PC-9 (cell line): ENCODE measurements around the gene TNK1. TPM values are rescaled to one million over a fixed set of nuclear protein-coding genes. Genes with fewer than 3 reads are reported as not detected.
"Not testable (repeated sequence)": the region's sequence is repeated elsewhere in the genome, so short reads cannot be mapped to it uniquely, and the experiment has no call there.

Source experiments
- BruUV-seq: library from RNA; stranded (reverse); fragments of 400-500 nt; replicated peaks from 2 replicates; lab custom pipeline; 2021; lab: Mats Ljungman, UMichigan
- CTCF ChIA-PET: fragments of 300-600 bp; sonication (Branson Sonifier 250); formaldehyde crosslinking; loops from one replicate; lab custom pipeline; 2022; ENCODE audit warnings: antibody characterized with exemption; lab: Charles Lee
- POLR2A ChIA-PET: fragments of 300-600 bp; sonication (Branson Sonifier 250); formaldehyde crosslinking; loops from one replicate; lab custom pipeline; 2022; ENCODE audit warnings: antibody characterized with exemption; ENCODE audit not compliant: unreplicated experiment; lab: Charles Lee
- DNase-seq, 2 experiments: peaks; one replicate each; pipeline versions ENCODE4 v3.0.0 to v3.0.0-alpha.2; 2015 to 2022; ENCODE audit warnings: mixed read lengths in 1 of 2
- H2AFZ ChIP-seq: fragments of 200-600 bp; sonication (generic); 2 replicates; pipeline ENCODE4 v1.8.1; 2017; ENCODE audit warnings: antibody characterized with exemption
- H3F3A ChIP-seq: fragments of 200-600 bp; sonication (generic); 2 replicates; pipeline ENCODE4 v1.8.1; 2017; ENCODE audit warnings: antibody characterized with exemption, mild to moderate bottlenecking, low read depth; ENCODE audit not compliant: insufficient read depth
- H3K27ac ChIP-seq: fragments of 200-600 bp; sonication (generic); 2 replicates; pipeline ENCODE4 v1.6.1; 2016; ENCODE audit warnings: mixed run types
- H3K27me3 ChIP-seq: fragments of 200-600 bp; sonication (generic); 2 replicates; pipeline ENCODE4 v1.6.1; 2016; ENCODE audit warnings: low read depth, mixed run types; ENCODE audit not compliant: insufficient read depth
- H3K36me3 ChIP-seq: fragments of 200-600 bp; sonication (generic); 2 replicates; pipeline ENCODE4 v1.6.1; 2016; ENCODE audit warnings: low read depth, mixed run types
- H3K4me1 ChIP-seq: fragments of 200-600 bp; sonication (generic); replicated peaks from 2 replicates; pipeline ENCODE4 v1.6.1; 2016; ENCODE audit warnings: mixed run types; ENCODE audit not compliant: insufficient read depth
- H3K4me2 ChIP-seq: fragments of 200-600 bp; sonication (generic); 2 replicates; pipeline ENCODE4 v1.6.1; 2017; ENCODE audit warnings: mixed run types
- H3K4me3 ChIP-seq: fragments of 200-600 bp; sonication (generic); 2 replicates; pipeline ENCODE4 v1.6.1; 2016; ENCODE audit warnings: mixed run types
- H3K79me2 ChIP-seq: fragments of 200-600 bp; sonication (generic); 2 replicates; pipeline ENCODE4 v1.6.1; 2017; ENCODE audit warnings: low read depth, mixed run types
- H3K9me2 ChIP-seq: fragments of 200-600 bp; sonication (generic); 2 replicates; pipeline ENCODE4 v1.8.1; 2017; ENCODE audit warnings: mild to moderate bottlenecking; ENCODE audit not compliant: insufficient read depth
- H3K9me3 ChIP-seq: fragments of 200-600 bp; sonication (generic); 2 replicates; pipeline ENCODE4 v1.8.1; 2016; ENCODE audit warnings: low read depth; ENCODE audit not compliant: insufficient read depth
- H4K20me1 ChIP-seq: fragments of 200-600 bp; sonication (generic); 2 replicates; pipeline ENCODE4 v1.8.1; 2017; ENCODE audit not compliant: insufficient read depth
- CTCF ChIP-seq: fragments of 200-600 bp; sonication (generic); conservative IDR thresholded peaks from 2 replicates; pipeline ENCODE4 v1.6.1; 2017; ENCODE audit warnings: mixed run types, antibody characterized with exemption, mild to moderate bottlenecking, moderate library complexity
- EZH2 ChIP-seq: fragments of 200-600 bp; sonication (generic); IDR thresholded peaks from 2 replicates; pipeline ENCODE4 v1.8.0; 2017; ENCODE audit warnings: antibody characterized with exemption, low read depth
- intact Hi-C: fragments of 100-400 bp; cut with micrococcal nuclease; formaldehyde crosslinking; loops from one replicate; pipeline ENCODE4 v1.10.0; 2022; ENCODE audit not compliant: unreplicated experiment
- total RNA-seq: library from RNA; stranded (reverse); gene quantifications from 2 replicates; pipeline ENCODE4 v1.2.3, GENCODE V29; 2021

TNK1 gene
- total RNA-seq, 1 experiment from 2014 or later, result 18.8 TPM

GRCh38 chr17:7367918-7368598 lies 12.8 kb upstream of the TNK1 start:
- CTCF ChIA-PET, result interaction anchor here (0.6 kb wide), 1 partner anchor 52 kb away, joined by 3 read pairs; the partner anchor contains the start of gene SPEM1
- Histone ChIP-seq H3K36me3 (no peaks in the 10 kb centered on the region), H3K9me3 (no peaks in the 10 kb centered on the region), H3K4me3 (no peak overlapping the region), H3F3A (no peaks in the 10 kb centered on the region), H3K27me3 (no peaks in the 10 kb centered on the region), H3K4me2 (no peak overlapping the region), H2AFZ (no peak overlapping the region), H3K9me2 (no peaks in the 10 kb centered on the region), H3K79me2 (no peaks in the 10 kb centered on the region), H3K27ac (no peak overlapping the region), H3K4me1 (no peaks in the 10 kb centered on the region), H4K20me1 (no peaks in the 10 kb centered on the region)
- no peak for DNase-seq
- intact Hi-C loops, result no loop called here
- no TSS peak for BruUV-seq
- no peak for TF ChIP-seq EZH2
- POLR2A ChIA-PET, result no interaction called here

GRCh38 chr17:7368599-7368994 lies 12.3 kb upstream of the TNK1 start:
- intact Hi-C loops, H3K4me3 ChIP-seq, H3K9me2 ChIP-seq, H2AFZ ChIP-seq, H3K36me3 ChIP-seq, H3F3A ChIP-seq, H3K27me3 ChIP-seq, H3K27ac ChIP-seq, H4K20me1 ChIP-seq, H3K9me3 ChIP-seq, H3K4me2 ChIP-seq, DNase-seq, H3K4me1 ChIP-seq, H3K79me2 ChIP-seq, BruUV-seq: not testable (repeated sequence)
- POLR2A ChIA-PET, result interaction anchor here (0.6 kb wide), 1 partner anchor 17 kb away, joined by 5 read pairs; no protein-coding TSS in a partner anchor
- CTCF ChIA-PET, result interaction anchor here (0.6 to 0.7 kb wide), 2 partner anchors 52 to 93 kb away, joined by 3 read pairs; partner anchors contain the start of gene SPEM1

GRCh38 chr17:7369825-7370224 lies 11.1 kb upstream of the TNK1 start:
- Histone ChIP-seq H4K20me1 (no peaks in the 10 kb centered on the region), H3K4me2 (no peak overlapping the region), H2AFZ (no peak overlapping the region), H3K9me2 (no peaks in the 10 kb centered on the region), H3K27me3 (no peaks in the 10 kb centered on the region), H3K4me3 (no peak overlapping the region), H3F3A (no peaks in the 10 kb centered on the region), H3K36me3 (no peaks in the 10 kb centered on the region), H3K9me3 (no peaks in the 10 kb centered on the region), H3K4me1 (no peaks in the 10 kb centered on the region), H3K27ac (no peak overlapping the region), H3K79me2 (no peaks in the 10 kb centered on the region)
- no peak for TF ChIP-seq CTCF
- TF ChIP-seq EZH2, result no peak
- intact Hi-C loops, result no loop called here
- DNase-seq, result no peak
- ChIA-PET CTCF (no interaction called here), POLR2A (no interaction called here)
- no TSS peak for BruUV-seq

GRCh38 chr17:7370853-7371252 lies 10.0 kb upstream of the TNK1 start:
- BruUV-seq, result no TSS peak
- Histone ChIP-seq H3K4me1 (no peaks in the 10 kb centered on the region), H3K36me3 (no peaks in the 10 kb centered on the region), H2AFZ (no peak overlapping the region), H3K27me3 (no peaks in the 10 kb centered on the region), H3K9me3 (no peaks in the 10 kb centered on the region), H3K79me2 (no peaks in the 10 kb centered on the region), H3K4me3 (no peak overlapping the region), H3K4me2 (no peak overlapping the region), H4K20me1 (no peaks in the 10 kb centered on the region), H3K27ac (no peak overlapping the region), H3K9me2 (no peaks in the 10 kb centered on the region), H3F3A (no peaks in the 10 kb centered on the region)
- ChIA-PET POLR2A (interaction anchor here (0.6 kb wide), 1 partner anchor 23 kb away, joined by 11 read pairs; no protein-coding TSS in a partner anchor), CTCF (interaction anchor here (0.6 to 0.7 kb wide), 2 partner anchors 33 to 72 kb away, joined by 3 to 6 read pairs; partner anchors contain the start of gene TMEM256)
- intact Hi-C loops, result no loop called here
- DNase-seq, result no peak
- TF ChIP-seq EZH2, result no peak
